Endothelial cell of umbilical vein (primary cell): ENCODE results near the gene ACSL6. TPM values are rescaled to one million over a fixed set of nuclear protein-coding genes. Genes with fewer than 3 reads are reported as not detected.

Source experiments
- BruUV-seq: library from RNA; stranded (reverse); fragments of 400-500 nt; replicated peaks from 2 replicates; lab custom pipeline; 2021; lab: Mats Ljungman, UMichigan
- CTCF ChIA-PET: fragments of 300-600, 350-600 bp; sonication (Branson Sonifier 250); formaldehyde crosslinking; loops from one replicate; lab custom pipeline; 2021; ENCODE audit warnings: antibody characterized with exemption, inconsistent platforms; lab: Charles Lee
- POLR2A ChIA-PET: fragments of 300-600, 350-600 bp; sonication (Branson Sonifier 250); formaldehyde crosslinking; loops from one replicate; lab custom pipeline; 2021; ENCODE audit warnings: antibody characterized with exemption, inconsistent platforms; lab: Charles Lee
- DNase-seq: peaks from one replicate; pipeline ENCODE4 v3.0.0-alpha.2; 2011; ENCODE audit warnings: low read depth, low spot score
- FAIRE-seq: peaks from 2 replicates; lab custom pipeline; 2011; peaks lifted over from hg19 to GRCh38; lab: Jason Lieb, UNC
- H2AFZ ChIP-seq: 2 replicates; pipeline ENCODE4 v1.6.0; 2012; ENCODE audit warnings: low read depth, low read length, control low read depth, inconsistent platforms
- H3K27ac ChIP-seq: 2 replicates; pipeline ENCODE4 v1.5.1; 2011; ENCODE audit warnings: low read depth, mild to moderate bottlenecking, control low read depth, low read length, moderate library complexity; ENCODE audit not compliant: insufficient read depth
- H3K27me3 ChIP-seq, 2 experiments: 2 replicates each; pipeline versions ENCODE4 v1.6.0 to v1.6.1; 2011; ENCODE audit warnings: low read length in 2 of 2, mixed read lengths in 1 of 2; ENCODE audit not compliant: control insufficient read depth in 2 of 2, insufficient read depth in 2 of 2
- H3K36me3 ChIP-seq, 2 experiments: 2 replicates in 1 of 2; 3 replicates in 1 of 2; pipeline ENCODE4 v1.5.1; 2011; ENCODE audit warnings: low read length in 2 of 2, mild to moderate bottlenecking in 1 of 2, moderate library complexity in 1 of 2; ENCODE audit not compliant: control insufficient read depth in 2 of 2, insufficient read depth in 2 of 2; ENCODE audit errors: extremely low read depth in 1 of 2
- H3K4me1 ChIP-seq: 3 replicates; pipeline ENCODE4 v1.5.1; 2011; ENCODE audit warnings: mild to moderate bottlenecking, low read length; ENCODE audit not compliant: control insufficient read depth, insufficient read depth; ENCODE audit errors: extremely low read depth
- H3K4me2 ChIP-seq: 2 replicates; pipeline ENCODE4 v1.6.1; 2011; ENCODE audit warnings: low read length, control low read depth, mixed read lengths; ENCODE audit not compliant: insufficient read depth
- H3K4me3 ChIP-seq, 3 experiments: fragments of 200-600 bp in 1 of 3; sonication (generic), shearing (Covaris generic) in 1 of 3; replicated peaks in 1 of 3; 2 replicates each; pipeline ENCODE4 v1.5.1; 2011 to 2016; ENCODE audit warnings: control low read depth in 3 of 3, low read length in 3 of 3, mild to moderate bottlenecking in 2 of 3, inconsistent platforms in 1 of 3, low read depth in 1 of 3, moderate library complexity in 1 of 3; ENCODE audit not compliant: insufficient read depth in 1 of 3
- H3K79me2 ChIP-seq: 2 replicates; pipeline ENCODE4 v1.6.0; 2012; ENCODE audit warnings: low read length, inconsistent platforms; ENCODE audit not compliant: control insufficient read depth, insufficient read depth
- H3K9ac ChIP-seq: replicated peaks from 2 replicates; pipeline ENCODE3; 2011; ENCODE audit warnings: low read length, control low read depth; ENCODE audit not compliant: insufficient read depth; ENCODE audit errors: extremely low read depth
- H3K9me1 ChIP-seq: replicated peaks from 3 replicates; pipeline ENCODE4 v1.6.0; 2011; ENCODE audit warnings: mild to moderate bottlenecking, low read length; ENCODE audit not compliant: control insufficient read depth, insufficient read depth; ENCODE audit errors: extremely low read depth
- H3K9me3 ChIP-seq: replicated peaks from 2 replicates; pipeline ENCODE4 v1.5.1; 2012; ENCODE audit warnings: low read length, inconsistent platforms; ENCODE audit not compliant: control insufficient read depth, insufficient read depth
- H4K20me1 ChIP-seq: replicated peaks from 2 replicates; pipeline ENCODE3; 2011; ENCODE audit warnings: mild to moderate bottlenecking, low read length; ENCODE audit not compliant: control insufficient read depth, insufficient read depth; ENCODE audit errors: extremely low read depth
- EZH2 ChIP-seq: IDR thresholded peaks from 2 replicates; pipeline ENCODE4 v1.6.1; 2012; ENCODE audit warnings: borderline replicate concordance, low read depth, mild to moderate bottlenecking, moderate library complexity, low read length, inconsistent platforms; ENCODE audit not compliant: severe bottlenecking
- FOS ChIP-seq: IDR thresholded peaks from 2 replicates; pipeline ENCODE4 v1.6.1; 2011; ENCODE audit warnings: mild to moderate bottlenecking, low read length, moderate library complexity, borderline replicate concordance; ENCODE audit not compliant: insufficient read depth
- GATA2 ChIP-seq: IDR thresholded peaks from 2 replicates; pipeline ENCODE4 v1.7.0; 2011; ENCODE audit warnings: low read depth, mild to moderate bottlenecking, moderate library complexity, mixed read lengths, low read length; ENCODE audit not compliant: insufficient read length, insufficient read depth
- JUN ChIP-seq: IDR thresholded peaks from 2 replicates; pipeline ENCODE4 v1.6.1; 2011; ENCODE audit warnings: borderline replicate concordance, low read depth; ENCODE audit not compliant: insufficient read length, insufficient read depth
- MYC ChIP-seq: IDR thresholded peaks from one replicate; pipeline ENCODE4 v1.6.1; 2011; ENCODE audit warnings: mild to moderate bottlenecking, low read depth, low read length
- POLR2A ChIP-seq: IDR thresholded peaks from 2 replicates; pipeline ENCODE4 v1.6.1; 2012; ENCODE audit warnings: low read depth, mild to moderate bottlenecking, control low read depth, low read length
- POLR2AphosphoS5 ChIP-seq: IDR thresholded peaks from 2 replicates; pipeline ENCODE4 v1.6.1; 2012; ENCODE audit warnings: low read depth, mild to moderate bottlenecking, control low read depth, low read length, moderate library complexity; ENCODE audit not compliant: insufficient read depth
- dilution Hi-C: fragments of 300-500 bp; cut with MboI; formaldehyde crosslinking; loops from one replicate; pipeline ENCODE4 v1.15.0; 2019; ENCODE audit warnings: low sequenced_read_pairs; ENCODE audit not compliant: extremely low pct_ligation_motif_present
- intact Hi-C: fragments of 100-400 bp; cut with micrococcal nuclease; formaldehyde crosslinking; loops from one replicate; pipeline ENCODE4 v1.10.0; 2022
- polyA plus RNA-seq, 4 experiments: library from polyadenylated mRNA; depleted of rRNA in 3 of 4; stranded (reverse) in 3 of 4; unstranded in 1 of 4; fragments of >200 nt; gene quantifications; 2 replicates each; pipeline versions ENCODE4 v1.2.1 to v1.2.3, GENCODE V29; 2011 to 2012; ENCODE audit warnings: missing spikeins in 1 of 4
- total RNA-seq: library from RNA; stranded (reverse); gene quantifications from 2 replicates; pipeline ENCODE4 v1.2.3, GENCODE V29; 2021
- TF ChIP-seq, protein P1 (sequence below), 2 donors: IDR thresholded peaks; 1 replicate in 1 of 2; 2 replicates in 1 of 2; pipeline ENCODE4 v1.5.1; 2011; ENCODE audit warnings: low read length in 2 of 2, mild to moderate bottlenecking in 2 of 2, moderate library complexity in 2 of 2, control low read depth in 1 of 2, inconsistent platforms in 1 of 2, low read depth in 1 of 2; ENCODE audit not compliant: insufficient read depth in 1 of 2; ENCODE audit errors: extremely low read depth in 1 of 2
- TF ChIP-seq, protein P2 (sequence below): IDR thresholded peaks from 2 replicates; pipeline ENCODE4 v1.6.1; 2011; ENCODE audit not compliant: insufficient read depth, insufficient read length

ACSL6 gene
- total and polyA plus RNA-seq, 2 donors (not counting 3 experiments of a cell fraction or from before 2014, with no cell fraction given) = not detected

DNA sequence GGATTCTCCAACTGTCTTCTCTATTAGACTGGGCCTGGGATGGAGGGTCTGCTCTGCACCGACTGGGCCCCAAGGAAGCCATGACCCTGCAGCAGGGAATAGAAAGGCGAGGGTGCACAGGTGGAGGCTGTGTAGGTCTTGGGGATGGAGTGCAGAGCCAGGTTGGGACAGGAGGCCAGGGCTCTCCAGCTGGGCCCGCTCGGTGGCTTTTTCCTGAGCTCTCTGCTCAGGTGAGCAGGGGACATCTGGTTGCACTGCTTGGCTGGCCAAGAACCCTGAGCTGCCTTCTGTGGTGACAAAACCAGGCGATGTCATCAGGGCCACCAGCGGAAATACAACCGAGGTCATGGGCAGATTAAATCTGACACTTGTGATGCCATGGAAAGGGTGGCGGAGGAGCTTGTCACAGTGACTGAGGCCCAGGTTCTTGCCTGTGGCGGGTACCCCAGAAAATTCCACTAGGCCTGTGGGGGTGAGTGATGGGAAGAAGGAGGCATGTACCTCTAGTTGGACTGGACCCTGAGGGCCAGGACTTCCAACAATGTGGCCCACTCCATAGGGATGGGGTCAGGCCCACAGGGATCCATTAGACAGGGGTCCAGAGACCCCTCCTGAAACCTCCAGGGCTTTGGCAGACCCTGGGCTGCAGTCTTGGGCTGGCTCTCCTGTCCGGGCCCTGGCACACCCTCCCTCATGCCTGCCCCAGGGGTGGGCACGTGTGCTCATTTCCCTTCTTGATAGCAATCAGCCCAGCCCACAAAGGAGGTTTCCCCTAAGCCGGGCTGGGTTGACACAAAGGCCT lies 44.6 kb upstream of the ACSL6 start:
- CTCF ChIA-PET = interaction anchor here (1.9 kb wide), 1 partner anchor 7 kb away, joined by 4 read pairs; no protein-coding TSS in a partner anchor
- Histone ChIP-seq H3K4me3 (no peak overlapping the region), H3K4me2 (no peak overlapping the region), H3K9me3 (no peaks in the 10 kb centered on the region), H4K20me1 (no peaks in the 10 kb centered on the region), H3K79me2 (no peaks in the 10 kb centered on the region), H3K36me3 (no peaks in the 10 kb centered on the region), H2AFZ (no peak overlapping the region), H3K9me1 (no peaks in the 10 kb centered on the region), H3K4me1 (no peaks in the 10 kb centered on the region), H3K9ac (no peak overlapping the region), H3K27me3 (peaks cover 0 to 1% of the 10 kb centered on the region in 2 experiments), H3K27ac (no peak overlapping the region)
- BruUV-seq = no TSS peak
- TF ChIP-seq JUN (no peak), GATA2 (peak; percentile 25)
- no peak for DNase-seq
- dilution Hi-C loops = no loop called here
- no peak for FAIRE-seq
- POLR2A ChIA-PET = no interaction called here
- intact Hi-C loops = no loop called here

DNA sequence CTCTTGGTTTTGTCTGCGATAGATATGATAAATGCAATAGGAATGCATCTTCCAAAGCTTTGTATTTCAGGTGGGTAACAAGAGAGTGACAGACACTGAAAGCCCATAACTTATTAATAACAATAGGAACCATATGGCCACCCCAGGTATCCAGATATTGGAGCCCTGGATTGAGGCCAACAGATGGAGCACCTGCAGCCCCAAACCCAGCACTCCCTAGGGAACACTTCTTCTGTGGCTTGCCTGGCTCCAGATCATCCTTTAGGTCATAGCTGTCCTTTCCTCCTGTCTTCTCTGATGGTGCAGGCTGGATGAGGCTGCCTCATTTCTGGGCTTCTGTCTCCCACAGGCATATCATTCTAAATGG lies 44.0 kb upstream of the ACSL6 start:
- DNase-seq (no peak), FAIRE-seq (no peak)
- ChIA-PET POLR2A (no interaction called here), CTCF (interaction anchor here (1.9 kb wide), 1 partner anchor 8 kb away, joined by 4 read pairs; no protein-coding TSS in a partner anchor)
- Histone ChIP-seq H3K36me3 (no peaks in the 10 kb centered on the region), H3K27ac (no peak overlapping the region), H3K27me3 (peaks cover 0 to 1% of the 10 kb centered on the region in 2 experiments), H3K4me2 (no peak overlapping the region), H3K9me3 (no peaks in the 10 kb centered on the region), H3K9ac (no peak overlapping the region), H3K9me1 (no peaks in the 10 kb centered on the region), H3K4me1 (no peaks in the 10 kb centered on the region), H3K79me2 (no peaks in the 10 kb centered on the region), H2AFZ (no peak overlapping the region), H3K4me3 (no peak overlapping the region), H4K20me1 (no peaks in the 10 kb centered on the region)
- intact Hi-C loops (no loop called here), dilution Hi-C loops (no loop called here)
- TF ChIP-seq GATA2 (no peak), POLR2AphosphoS5 (no peak), POLR2A (no peak), MYC (no peak), FOS (no peak), EZH2 (no peak), JUN (no peak)
- TF ChIP-seq, protein P1, sequence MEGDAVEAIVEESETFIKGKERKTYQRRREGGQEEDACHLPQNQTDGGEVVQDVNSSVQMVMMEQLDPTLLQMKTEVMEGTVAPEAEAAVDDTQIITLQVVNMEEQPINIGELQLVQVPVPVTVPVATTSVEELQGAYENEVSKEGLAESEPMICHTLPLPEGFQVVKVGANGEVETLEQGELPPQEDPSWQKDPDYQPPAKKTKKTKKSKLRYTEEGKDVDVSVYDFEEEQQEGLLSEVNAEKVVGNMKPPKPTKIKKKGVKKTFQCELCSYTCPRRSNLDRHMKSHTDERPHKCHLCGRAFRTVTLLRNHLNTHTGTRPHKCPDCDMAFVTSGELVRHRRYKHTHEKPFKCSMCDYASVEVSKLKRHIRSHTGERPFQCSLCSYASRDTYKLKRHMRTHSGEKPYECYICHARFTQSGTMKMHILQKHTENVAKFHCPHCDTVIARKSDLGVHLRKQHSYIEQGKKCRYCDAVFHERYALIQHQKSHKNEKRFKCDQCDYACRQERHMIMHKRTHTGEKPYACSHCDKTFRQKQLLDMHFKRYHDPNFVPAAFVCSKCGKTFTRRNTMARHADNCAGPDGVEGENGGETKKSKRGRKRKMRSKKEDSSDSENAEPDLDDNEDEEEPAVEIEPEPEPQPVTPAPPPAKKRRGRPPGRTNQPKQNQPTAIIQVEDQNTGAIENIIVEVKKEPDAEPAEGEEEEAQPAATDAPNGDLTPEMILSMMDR (IDR thresholded peaks at IDR 0.05; ENCODE audit: extremely low read depth in 1 of 2, insufficient read depth in 1 of 2, low read depth in 1 of 2, low read length in 2 of 2) = no peak
- TF ChIP-seq, protein P2, sequence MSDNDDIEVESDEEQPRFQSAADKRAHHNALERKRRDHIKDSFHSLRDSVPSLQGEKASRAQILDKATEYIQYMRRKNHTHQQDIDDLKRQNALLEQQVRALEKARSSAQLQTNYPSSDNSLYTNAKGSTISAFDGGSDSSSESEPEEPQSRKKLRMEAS = no peak
- BruUV-seq = no TSS peak
